ENCODE data around the gene TEAD1.

TEAD1 gene

DNA sequence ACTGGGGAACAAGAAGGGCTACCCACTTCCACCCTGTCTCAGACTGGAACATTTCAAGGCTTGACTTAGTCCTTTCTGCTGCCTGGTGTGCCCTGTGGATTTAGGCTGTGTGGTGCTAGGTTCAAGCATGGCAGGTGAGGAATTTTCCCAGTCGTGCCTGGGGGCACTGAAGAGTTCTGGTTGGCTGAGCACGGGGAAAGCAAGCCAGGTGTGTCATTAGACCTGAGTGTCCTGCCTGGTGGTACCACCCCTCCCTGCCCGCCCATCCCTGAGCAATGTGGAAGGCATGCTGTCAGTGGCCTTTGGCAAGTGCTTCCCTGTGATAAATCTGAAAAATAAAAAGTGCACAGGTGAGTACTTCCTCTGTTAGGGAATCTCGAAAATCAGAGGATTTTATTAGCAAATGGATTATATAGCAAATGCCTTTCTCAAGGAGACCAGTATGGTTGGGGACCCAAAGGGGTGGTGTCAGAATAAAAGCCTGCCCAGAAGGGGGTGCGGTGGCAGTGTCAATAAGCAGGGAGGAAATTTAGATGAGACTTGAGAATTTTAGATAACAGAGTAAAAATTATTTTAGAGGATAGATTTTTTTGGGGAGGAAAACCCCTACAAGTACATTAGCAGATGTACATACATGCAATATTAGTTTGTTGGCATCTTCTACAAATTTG is 22.8 kb downstream of the TEAD1 start:
- Mint-ChIP-seq H3K4me1 (no peaks in the 10 kb centered on the region), H3K4me3 (no peak overlapping the region), H3K27me3 (peaks cover 52 to 59% of the 10 kb centered on the region in 2 donors), H3K36me3 (no peaks in the 10 kb centered on the region), H3K9me3 (no peaks in the 10 kb centered on the region), H3K27ac (no peak overlapping the region)
- DNase-seq (no peak), ATAC-seq (replicated peaks) (no peak)

GRCh38 chr11:12698048-12698447 is 23.8 kb downstream of the TEAD1 start:
- ATAC-seq (replicated peaks) = no peak
- Mint-ChIP-seq H3K27me3 (peaks cover 62 to 69% of the 10 kb centered on the region in 2 donors), H3K36me3 (no peaks in the 10 kb centered on the region), H3K4me3 (no peak overlapping the region), H3K27ac (no peak overlapping the region), H3K9me3 (no peaks in the 10 kb centered on the region), H3K4me1 (no peaks in the 10 kb centered on the region)
- no peak for DNase-seq

GRCh38 chr11:12701811-12702592 is 27.8 kb downstream of the TEAD1 start:
- Mint-ChIP-seq H3K36me3 (no peaks in the 10 kb centered on the region), H3K4me1 (no peaks in the 10 kb centered on the region), H3K27ac (no peak overlapping the region), H3K27me3 (peaks cover 32 to 49% of the 10 kb centered on the region in 2 donors), H3K9me3 (no peaks in the 10 kb centered on the region), H3K4me3 (no peak overlapping the region)
- ATAC-seq (replicated peaks) = no peak
- DNase-seq = no peak

GRCh38 chr11:12702999-12703453 is 28.8 kb downstream of the TEAD1 start:
- Mint-ChIP-seq H3K27me3 (peaks cover 25 to 40% of the 10 kb centered on the region in 2 donors), H3K4me3 (no peak overlapping the region), H3K9me3 (no peaks in the 10 kb centered on the region), H3K4me1 (no peaks in the 10 kb centered on the region), H3K36me3 (no peaks in the 10 kb centered on the region), H3K27ac (no peak overlapping the region)
- DNase-seq (no peak), ATAC-seq (replicated peaks) (no peak)

DNA sequence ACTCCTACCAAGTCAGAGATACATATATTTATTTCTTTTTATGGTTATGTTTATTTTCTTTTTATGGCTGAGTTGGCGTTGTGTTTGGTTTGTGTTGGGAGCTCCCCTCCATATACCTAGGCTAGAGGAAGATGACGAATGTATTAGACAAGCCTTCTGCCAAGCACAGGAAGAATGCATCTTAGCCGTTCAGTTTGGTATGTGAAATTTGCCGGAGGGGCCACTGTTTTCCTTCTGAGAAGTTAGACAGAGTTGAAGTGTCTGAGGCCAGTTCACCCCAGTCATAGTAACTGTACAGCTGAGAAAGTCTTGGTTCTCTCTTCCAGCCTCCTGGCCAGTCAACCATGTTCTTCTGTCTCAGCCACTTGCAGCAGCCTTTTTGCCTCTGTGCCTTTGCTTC is 29.8 kb downstream of the TEAD1 start:
- no peak overlapping the region for H3K27ac Mint-ChIP-seq
- H3K4me1 Mint-ChIP-seq = no peaks in the 10 kb centered on the region
- ATAC-seq (replicated peaks) = no peak
- DNase-seq = no peak
- H3K9me3 Mint-ChIP-seq = no peaks in the 10 kb centered on the region
- H3K36me3 Mint-ChIP-seq = no peaks in the 10 kb centered on the region
- peaks cover 20 to 35% of the 10 kb centered on the region in 2 donors for H3K27me3 Mint-ChIP-seq
- no peak overlapping the region for H3K4me3 Mint-ChIP-seq

- Mint-ChIP-seq H3K9me3 (no peaks in the 10 kb centered on the region), H3K27me3 (peaks cover 21 to 32% of the 10 kb centered on the region in 2 donors), H3K4me3 (no peak overlapping the region), H3K4me1 (no peaks in the 10 kb centered on the region), H3K36me3 (no peaks in the 10 kb centered on the region), H3K27ac (no peak overlapping the region)
- ATAC-seq (replicated peaks) (no peak), DNase-seq (no peak)
Observed at GRCh38 chr11:12705874-12706273, 31.7 kb downstream of the TEAD1 start.

- H3K27me3 Mint-ChIP-seq = peaks cover 23 to 24% of the 10 kb centered on the region in 2 donors
- no peak for ATAC-seq (replicated peaks)
- no peaks in the 10 kb centered on the region for H3K4me1 Mint-ChIP-seq
Observed at GRCh38 chr11:12706545-12707499, 32.6 kb downstream of the TEAD1 start.

GRCh38 chr11:12707500-12707880 is 33.3 kb downstream of the TEAD1 start:
- no peaks in the 10 kb centered on the region for H3K36me3 Mint-ChIP-seq
- no peaks in the 10 kb centered on the region for H3K9me3 Mint-ChIP-seq
- H3K27me3 Mint-ChIP-seq = peaks cover 17 to 18% of the 10 kb centered on the region in 2 donors
- no peak overlapping the region for H3K27ac Mint-ChIP-seq
- ATAC-seq (replicated peaks) = no peak
- DNase-seq = no peak
- H3K4me3 Mint-ChIP-seq = no peak overlapping the region
- H3K4me1 Mint-ChIP-seq = no peaks in the 10 kb centered on the region

More at GRCh38 chr11:12706545-12707499, 32.6 kb downstream of the TEAD1 start:
- no peaks in the 10 kb centered on the region for H3K36me3 Mint-ChIP-seq
- H3K27ac Mint-ChIP-seq = no peak overlapping the region
- DNase-seq = no peak
- no peak overlapping the region for H3K4me3 Mint-ChIP-seq
- H3K9me3 Mint-ChIP-seq = no peaks in the 10 kb centered on the region

DNA sequence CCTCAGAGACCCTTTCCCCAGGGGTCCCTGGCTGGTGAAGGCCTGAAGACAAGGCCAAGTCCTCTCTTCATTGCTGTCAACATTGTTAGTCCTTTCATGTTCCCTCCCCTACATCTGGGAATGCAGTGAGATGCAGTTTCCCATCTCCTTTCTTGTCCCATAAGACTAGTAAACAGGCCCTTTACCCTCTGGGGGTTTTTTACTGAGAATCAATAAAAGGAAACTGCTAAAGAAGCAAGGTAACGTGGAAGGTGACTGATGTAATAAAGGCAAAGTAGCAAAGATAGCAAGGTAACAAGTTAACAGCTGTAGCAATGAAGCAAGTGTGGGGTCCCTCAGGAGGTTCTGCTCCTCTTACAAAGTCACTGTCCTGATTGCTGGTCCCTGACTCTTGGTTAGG is 37.3 kb downstream of the TEAD1 start:
- H3K27me3 Mint-ChIP-seq = peaks cover 0 to 12% of the 10 kb centered on the region in 2 donors
- no peak overlapping the region for H3K27ac Mint-ChIP-seq
- H3K36me3 Mint-ChIP-seq = no peaks in the 10 kb centered on the region
- DNase-seq (no peak), ATAC-seq (replicated peaks) (no peak)
- H3K4me1 Mint-ChIP-seq = no peaks in the 10 kb centered on the region
- H3K9me3 Mint-ChIP-seq = no peaks in the 10 kb centered on the region
- H3K4me3 Mint-ChIP-seq = no peak overlapping the region

GRCh38 chr11:12712132-12712531 is 37.9 kb downstream of the TEAD1 start:
- H3K4me3 Mint-ChIP-seq = no peak overlapping the region
- H3K36me3 Mint-ChIP-seq = no peaks in the 10 kb centered on the region
- no peaks in the 10 kb centered on the region for H3K4me1 Mint-ChIP-seq
- ATAC-seq (replicated peaks) (no peak), DNase-seq (no peak)
- H3K9me3 Mint-ChIP-seq = no peaks in the 10 kb centered on the region
- H3K27me3 Mint-ChIP-seq = peaks cover 3 to 14% of the 10 kb centered on the region in 2 donors
- H3K27ac Mint-ChIP-seq = no peak overlapping the region

GRCh38 chr11:12715131-12715530 is 40.9 kb downstream of the TEAD1 start:
- H3K27ac Mint-ChIP-seq = no peak overlapping the region
- no peaks in the 10 kb centered on the region for H3K36me3 Mint-ChIP-seq
- ATAC-seq (replicated peaks) = no peak
- H3K4me3 Mint-ChIP-seq = no peak overlapping the region
- no peaks in the 10 kb centered on the region for H3K9me3 Mint-ChIP-seq
- no peak for DNase-seq
- no peaks in the 10 kb centered on the region for H3K4me1 Mint-ChIP-seq
- H3K27me3 Mint-ChIP-seq = peaks cover 16 to 23% of the 10 kb centered on the region in 2 donors

DNA sequence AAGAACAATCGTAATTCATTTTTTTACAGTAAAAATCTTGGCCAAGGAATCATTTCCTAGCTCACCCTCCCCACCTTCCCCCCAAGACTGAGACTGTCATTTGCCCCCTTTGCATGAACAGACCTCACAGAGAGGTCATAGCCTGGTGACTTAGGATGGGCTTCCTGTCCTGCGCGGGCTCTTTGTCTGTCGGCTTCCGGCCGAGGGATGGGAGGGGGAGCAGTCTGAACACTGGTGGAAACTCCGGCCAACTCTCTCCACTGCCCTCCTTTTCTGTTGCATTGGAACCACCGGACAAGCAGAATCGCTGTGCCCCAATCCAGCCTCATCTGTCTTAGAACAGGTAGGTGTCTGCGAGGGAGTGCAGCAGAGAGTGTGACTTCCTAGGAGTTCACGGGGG is 41.7 kb downstream of the TEAD1 start:
- Mint-ChIP-seq H3K27me3 (peaks cover 20 to 21% of the 10 kb centered on the region in 2 donors), H3K36me3 (no peaks in the 10 kb centered on the region), H3K4me3 (no peak overlapping the region), H3K9me3 (no peaks in the 10 kb centered on the region), H3K27ac (no peak overlapping the region), H3K4me1 (no peaks in the 10 kb centered on the region)
- ATAC-seq (replicated peaks) (no peak), DNase-seq (no peak)

- H3K9me3 Mint-ChIP-seq = no peaks in the 10 kb centered on the region
- ATAC-seq (replicated peaks) (no peak), DNase-seq (no peak)
- no peaks in the 10 kb centered on the region for H3K36me3 Mint-ChIP-seq
- H3K4me1 Mint-ChIP-seq = no peaks in the 10 kb centered on the region
- no peak overlapping the region for H3K27ac Mint-ChIP-seq
- peaks cover 21 to 30% of the 10 kb centered on the region in 2 donors for H3K27me3 Mint-ChIP-seq
- H3K4me3 Mint-ChIP-seq = no peak overlapping the region
Observed at GRCh38 chr11:12716816-12717215, 42.6 kb downstream of the TEAD1 start.

DNA sequence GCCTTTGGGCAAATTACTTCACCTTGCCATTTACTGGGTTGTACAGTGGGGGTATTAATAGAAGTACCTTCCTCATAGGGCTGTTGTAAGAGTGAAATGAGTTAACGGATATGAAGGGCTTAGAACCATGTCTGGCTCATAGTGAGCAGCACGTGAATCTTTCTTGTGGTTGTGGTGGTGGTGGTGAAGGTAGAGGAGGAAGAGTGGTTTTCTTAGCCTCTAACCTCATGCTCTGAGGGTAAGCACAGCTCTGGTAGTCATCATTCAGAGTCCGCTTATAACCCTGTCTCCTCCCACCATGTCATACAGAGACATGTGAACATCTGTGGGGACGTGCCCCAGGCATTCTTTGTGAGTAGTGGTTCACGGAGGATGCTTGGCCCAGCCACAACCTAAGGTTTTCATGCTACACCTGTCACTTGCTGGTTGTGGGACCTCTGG is 43.6 kb downstream of the TEAD1 start:
- Mint-ChIP-seq H3K36me3 (no peaks in the 10 kb centered on the region), H3K4me1 (no peaks in the 10 kb centered on the region), H3K4me3 (no peak overlapping the region), H3K27me3 (peaks cover 24 to 30% of the 10 kb centered on the region in 2 donors), H3K27ac (no peak overlapping the region), H3K9me3 (no peaks in the 10 kb centered on the region)
- peak; percentile 42 to 69 for ATAC-seq (replicated peaks)
- no peak for DNase-seq
